BLaER1 (cell line): ENCODE results near the gene HADH.

Experiments used
- H3K27ac ChIP-seq: shearing (Covaris generic); formaldehyde crosslinking; 2 replicates; pipeline ENCODE4 v1.8.1; 2022
- H3K27me3 ChIP-seq: shearing (Covaris generic); formaldehyde crosslinking; 2 replicates; pipeline ENCODE4 v1.8.1; 2022
- H3K36me3 ChIP-seq: shearing (Covaris generic); formaldehyde crosslinking; 2 replicates; pipeline ENCODE4 v1.8.1; 2022
- H3K4me1 ChIP-seq: shearing (Covaris generic); formaldehyde crosslinking; 2 replicates; pipeline ENCODE4 v1.8.1; 2022
- H3K4me2 ChIP-seq: shearing (Covaris generic); formaldehyde crosslinking; 2 replicates; pipeline ENCODE4 v1.8.1; 2022
- H3K4me3 ChIP-seq: shearing (Covaris generic); formaldehyde crosslinking; 2 replicates; pipeline ENCODE4 v1.8.1; 2022
- H3K9ac ChIP-seq: shearing (Covaris generic); formaldehyde crosslinking; 2 replicates; pipeline ENCODE4 v1.8.1; 2022
- H3K9me3 ChIP-seq: shearing (Covaris generic); formaldehyde crosslinking; 2 replicates; pipeline ENCODE4 v1.8.1; 2022
- H4K20me1 ChIP-seq: shearing (Covaris generic); formaldehyde crosslinking; 2 replicates; pipeline ENCODE4 v1.8.1; 2022
- Cebpa-rat ChIP-seq: shearing (Covaris generic); IDR thresholded peaks from 2 replicates; pipeline ENCODE4 v1.8.1; 2022

The HADH gene

GRCh38 chr4:108072300-108072699 is 82.6 kb downstream of the HADH start:
- Histone ChIP-seq H3K4me3 (no peak overlapping the region), H3K27ac (0 out of 2 replicates have a peak overlapping the region, but pooled peaks have one; percentile 21), H3K36me3 (peaks cover 93% of the 10 kb centered on the region), H4K20me1 (peaks cover 100% of the 10 kb centered on the region), H3K9me3 (no peaks in the 10 kb centered on the region), H3K4me2 (peak overlapping the region; percentile 41), H3K4me1 (peaks cover 56% of the 10 kb centered on the region), H3K9ac (no peak overlapping the region), H3K27me3 (no peaks in the 10 kb centered on the region)
- no peak for TF ChIP-seq Cebpa-rat

DNA sequence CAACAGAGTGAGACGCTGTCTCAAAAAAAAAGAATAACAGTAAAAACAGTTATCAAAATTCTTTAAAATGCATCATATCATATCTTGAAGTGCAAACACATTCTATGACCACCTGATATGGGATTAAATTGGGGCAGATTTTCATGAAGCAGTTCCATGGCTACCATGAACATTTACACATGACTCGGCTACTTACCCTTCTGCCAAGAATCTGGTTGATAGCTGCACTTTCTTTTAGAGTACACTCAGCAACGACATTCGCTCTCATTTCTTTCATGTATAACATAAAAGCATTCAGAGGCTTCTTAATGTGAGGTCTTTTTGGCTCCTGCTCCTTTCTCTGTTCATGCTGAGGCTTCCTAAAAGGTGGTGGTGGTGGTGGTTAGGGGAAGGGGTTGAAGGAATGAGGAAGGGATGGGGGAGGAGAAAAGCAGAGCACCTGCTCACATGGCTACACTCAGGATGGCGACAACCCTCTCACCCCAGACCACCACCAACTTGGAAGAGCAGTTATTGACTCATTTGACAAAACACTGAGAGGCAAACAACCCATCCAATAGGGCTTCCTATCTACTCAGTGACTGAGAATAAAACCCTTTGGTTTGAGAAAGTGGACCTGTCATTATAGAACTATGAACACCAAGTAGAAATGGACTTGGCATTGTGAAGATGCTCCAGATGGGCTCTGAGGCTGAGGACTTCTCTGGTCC is 88.5 kb downstream of the HADH start:
- Histone ChIP-seq H3K36me3 (peaks cover 85% of the 10 kb centered on the region), H3K27me3 (no peaks in the 10 kb centered on the region), H3K4me3 (no peak overlapping the region), H3K4me1 (peaks cover 28% of the 10 kb centered on the region), H3K9ac (no peak overlapping the region), H3K4me2 (no peak overlapping the region), H3K9me3 (no peaks in the 10 kb centered on the region), H3K27ac (no peak overlapping the region), H4K20me1 (peaks cover 100% of the 10 kb centered on the region)
- no peak for TF ChIP-seq Cebpa-rat

- Histone ChIP-seq H3K9ac (no peak overlapping the region), H3K27ac (no peak overlapping the region), H3K4me1 (peaks cover 9% of the 10 kb centered on the region; the same call in 1 of the 2 replicates), H4K20me1 (peaks cover 100% of the 10 kb centered on the region), H3K9me3 (no peaks in the 10 kb centered on the region), H3K36me3 (peaks cover 86% of the 10 kb centered on the region), H3K4me2 (no peak overlapping the region), H3K4me3 (no peak overlapping the region), H3K27me3 (no peaks in the 10 kb centered on the region)
- no peak for TF ChIP-seq Cebpa-rat
Measured at GRCh38 chr4:108080747-108081146, 91.1 kb downstream of the HADH start.

DNA sequence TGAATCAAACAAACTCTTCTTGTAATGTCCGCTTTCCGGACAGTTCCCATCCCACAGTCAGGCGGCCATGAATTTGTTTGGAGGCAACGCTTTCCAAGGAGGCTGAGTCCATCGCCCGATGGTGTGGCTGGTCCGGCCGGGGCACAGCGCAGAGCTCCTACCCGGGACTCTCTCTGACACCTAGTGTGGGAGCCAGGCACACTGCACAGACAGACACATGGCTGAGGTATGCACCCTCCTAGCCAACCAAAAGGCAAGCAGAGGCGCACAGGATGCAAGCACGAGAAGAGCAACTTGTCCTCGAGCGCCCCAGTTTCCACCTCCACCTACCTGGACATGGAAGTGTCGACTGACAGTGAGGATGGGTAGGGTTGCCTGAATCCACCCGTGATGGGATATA is 91.6 kb downstream of the HADH start:
- Histone ChIP-seq H3K9ac (no peak overlapping the region), H4K20me1 (peaks cover 100% of the 10 kb centered on the region), H3K4me3 (no peak overlapping the region), H3K4me2 (no peak overlapping the region), H3K27me3 (no peaks in the 10 kb centered on the region), H3K9me3 (no peaks in the 10 kb centered on the region), H3K36me3 (peaks cover 86% of the 10 kb centered on the region), H3K27ac (no peak overlapping the region), H3K4me1 (peaks cover 5% of the 10 kb centered on the region; the same call in 1 of the 2 replicates)
- TF ChIP-seq Cebpa-rat, result no peak
